NT2/D1 (cell line): Measurements from ENCODE around the gene DBN1.

Source experiments
- SUZ12 ChIP-seq: IDR thresholded peaks from 2 replicates; pipeline ENCODE4 v1.6.1; 2011; ENCODE audit not compliant: insufficient read length, insufficient read depth; ENCODE audit errors: extremely low read depth
- YY1 ChIP-seq: IDR thresholded peaks from 2 replicates; pipeline ENCODE4 v1.6.1; 2011; ENCODE audit not compliant: insufficient read length, insufficient read depth
- ZNF274 ChIP-seq: IDR thresholded peaks from 2 replicates; pipeline ENCODE4 v1.6.1; 2011; ENCODE audit warnings: mild to moderate bottlenecking, low read depth, low read length

- TF ChIP-seq YY1 = no peak
- no peak for TF ChIP-seq SUZ12
- TF ChIP-seq ZNF274 = no peak
Measured at GRCh38 chr5:177446200-177447065, 27.0 kb downstream of the DBN1 start, which contains the start of gene PRR7.
